SJSA1 (cell line): ENCODE data around the gene NPRL2. TPM values are rescaled to one million over a fixed set of nuclear protein-coding genes. Genes with fewer than 3 reads are reported as not detected.

Experiments used
- DNase-seq, 2 experiments: peaks; one replicate each; pipeline ENCODE4 v3.0.0-alpha.2; 2015 to 2020; ENCODE audit warnings: low spot score in 2 of 2, low read depth in 1 of 2
- H3K27ac ChIP-seq: fragments of 250-450 bp; sonication (Bioruptor Pico); 2 replicates; pipeline ENCODE4 v1.5.1; 2020; ENCODE audit warnings: mild to moderate bottlenecking, moderate library complexity
- H3K27me3 ChIP-seq: fragments of 250-450 bp; sonication (Bioruptor Pico); replicated peaks from 2 replicates; pipeline ENCODE4 v1.5.1; 2020; ENCODE audit warnings: mild to moderate bottlenecking, moderate library complexity
- H3K36me3 ChIP-seq: fragments of 250-450 bp; sonication (Bioruptor Pico); 2 replicates; pipeline ENCODE4 v1.5.1; 2020; ENCODE audit warnings: mild to moderate bottlenecking
- H3K4me1 ChIP-seq: fragments of 250-450 bp; sonication (Bioruptor Pico); replicated peaks from 2 replicates; pipeline ENCODE4 v1.6.1; 2021; ENCODE audit warnings: mild to moderate bottlenecking
- H3K4me3 ChIP-seq: fragments of 250-450 bp; sonication (Bioruptor Pico); 2 replicates; pipeline ENCODE4 v1.5.1; 2020; ENCODE audit warnings: mild to moderate bottlenecking
- H3K9me3 ChIP-seq: fragments of 250-450 bp; sonication (Bioruptor Pico); replicated peaks from 2 replicates; pipeline ENCODE4 v1.5.1; 2020; ENCODE audit warnings: mild to moderate bottlenecking
- total RNA-seq: library from RNA; depleted of rRNA; stranded (reverse); fragments of >200 nt; shearing (Covaris generic); gene quantifications from 2 replicates; pipeline ENCODE4 v1.2.3, GENCODE V29; 2014

The NPRL2 gene
- total RNA-seq, 1 experiment from 2014 or later: 9.9 TPM

DNA sequence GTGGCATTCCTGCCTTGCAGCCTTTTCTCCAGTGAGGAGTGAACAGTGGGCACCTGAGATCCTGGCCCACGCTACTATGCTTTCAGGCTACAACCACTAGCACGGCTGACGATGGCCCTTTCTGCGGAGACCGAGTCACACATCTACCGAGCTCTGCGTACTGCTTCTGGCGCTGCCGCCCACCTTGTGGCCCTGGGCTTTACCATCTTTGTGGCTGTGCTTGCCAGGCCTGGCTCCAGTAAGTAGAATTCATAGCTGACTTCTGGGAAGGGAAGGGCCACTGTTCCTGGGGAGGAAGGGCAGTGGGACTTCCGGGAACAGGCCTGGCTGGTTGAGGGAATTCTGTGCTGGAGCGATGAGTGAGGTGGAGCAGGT lies 735 bp upstream of the NPRL2 start:
- peaks cover 23% of the 10 kb centered on the region for H3K4me1 ChIP-seq

DNA sequence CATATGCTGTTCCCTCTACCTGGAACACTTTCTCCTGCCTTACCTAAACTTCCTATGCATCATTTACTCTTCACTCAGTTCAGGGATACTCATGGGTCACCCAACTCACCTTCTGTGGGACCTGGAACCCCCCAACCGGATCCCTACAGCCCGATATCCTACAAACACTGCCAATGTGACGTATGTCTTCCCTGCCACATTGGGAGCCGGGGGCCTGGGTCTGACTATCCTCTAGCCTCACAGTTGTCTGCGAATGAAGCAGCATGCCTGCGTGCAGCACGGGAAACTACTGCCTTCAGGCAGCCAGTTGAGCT lies 405 bp downstream of the NPRL2 start:
- H3K4me3 ChIP-seq: peak overlapping the region; percentile 75
- H3K4me1 ChIP-seq: peaks cover 27% of the 10 kb centered on the region
- no peaks in the 10 kb centered on the region for H3K27me3 ChIP-seq
- no peaks in the 10 kb centered on the region for H3K9me3 ChIP-seq
- no peak overlapping the region for H3K27ac ChIP-seq
- DNase-seq: no peak
- peaks cover 42% of the 10 kb centered on the region for H3K36me3 ChIP-seq

More for the DNA sequence above, 735 bp upstream of the NPRL2 start:
- no peaks in the 10 kb centered on the region for H3K9me3 ChIP-seq
- H3K27me3 ChIP-seq: no peaks in the 10 kb centered on the region
- peaks cover 53% of the 10 kb centered on the region for H3K36me3 ChIP-seq
- no peak for DNase-seq
- peak overlapping the region; percentile 75 for H3K4me3 ChIP-seq
- H3K27ac ChIP-seq: no peak overlapping the region

DNA sequence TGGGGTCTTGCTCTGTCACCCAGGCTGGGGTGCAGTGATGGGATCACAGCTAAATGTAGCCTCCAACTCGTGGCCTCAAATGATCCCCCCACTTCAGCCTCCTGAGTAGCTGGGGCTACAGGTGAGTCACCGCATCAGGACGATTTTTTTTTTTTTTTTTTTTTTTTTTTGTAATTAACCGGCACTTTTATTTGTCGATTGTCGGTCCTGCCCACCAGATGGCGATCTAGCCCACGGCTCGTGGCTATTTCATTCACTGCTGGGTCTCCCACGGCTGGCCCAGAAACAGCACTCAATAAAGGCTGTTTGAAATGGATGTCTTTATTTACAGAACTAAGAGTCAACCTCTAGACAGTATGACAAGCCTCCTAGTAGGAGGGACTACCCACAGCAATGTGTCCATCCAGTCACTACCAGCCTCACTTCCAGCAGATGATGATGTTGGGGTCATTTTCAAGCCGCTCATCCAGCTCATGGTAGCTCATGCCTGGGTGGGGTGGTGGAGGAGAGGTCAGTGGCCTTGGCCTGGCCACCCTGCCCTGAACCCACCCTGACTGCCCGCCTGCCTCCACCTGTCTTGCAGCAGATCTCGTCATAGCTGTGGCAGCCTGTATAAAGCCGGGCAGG lies 3.3 kb downstream of the NPRL2 start:
- Histone ChIP-seq H3K4me1 (peaks cover 27% of the 10 kb centered on the region), H3K4me3 (no peak overlapping the region), H3K27ac (no peak overlapping the region), H3K36me3 (peaks cover 17% of the 10 kb centered on the region), H3K27me3 (no peaks in the 10 kb centered on the region), H3K9me3 (no peaks in the 10 kb centered on the region)
- peak; percentile 60 to 67 for DNase-seq

DNA sequence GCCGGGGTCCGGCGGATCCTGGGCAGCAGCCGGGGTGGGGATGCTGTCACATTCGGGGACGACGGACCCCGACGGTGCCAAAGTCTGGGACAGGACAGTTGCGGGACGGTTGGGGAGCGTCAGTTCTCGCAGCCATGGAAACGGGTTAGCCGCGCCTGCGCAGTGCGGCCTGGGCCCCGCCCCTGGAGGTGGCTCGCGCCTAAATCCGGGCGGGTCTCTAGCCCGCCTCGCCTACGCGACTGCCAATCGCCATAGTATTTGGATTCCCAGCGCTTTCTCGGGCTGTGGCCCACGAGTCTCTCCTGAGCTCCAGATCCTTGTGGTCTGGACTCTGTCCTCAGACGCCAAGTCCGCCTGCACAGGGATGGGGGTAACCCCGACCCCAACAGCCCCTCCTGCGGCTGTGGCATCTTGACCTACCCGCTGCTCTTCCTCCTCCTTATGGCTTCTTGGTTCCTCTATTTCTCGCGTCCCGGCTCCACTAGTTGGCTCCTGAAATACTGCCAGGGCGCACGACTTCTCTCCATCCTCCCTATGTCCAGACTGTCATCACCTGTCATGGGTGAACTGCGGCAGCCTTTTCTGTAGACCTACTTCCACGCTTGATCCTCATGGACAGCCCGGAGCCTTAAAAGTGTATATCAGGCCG lies 4.9 kb downstream of the NPRL2 start, which contains the start of gene ZMYND10:
TSS of gene ZMYND10 (minus strand) at position 147 of the 649 bp plus-strand sequence. CDS start 153 bp downstream, outside the sequence.
- H3K4me3 ChIP-seq: peak within 1 kb of the TSS; percentile 26
- peak; percentile 34 to 68 for DNase-seq
- H3K27me3 ChIP-seq: no peaks in the 10 kb centered on the region

DNA sequence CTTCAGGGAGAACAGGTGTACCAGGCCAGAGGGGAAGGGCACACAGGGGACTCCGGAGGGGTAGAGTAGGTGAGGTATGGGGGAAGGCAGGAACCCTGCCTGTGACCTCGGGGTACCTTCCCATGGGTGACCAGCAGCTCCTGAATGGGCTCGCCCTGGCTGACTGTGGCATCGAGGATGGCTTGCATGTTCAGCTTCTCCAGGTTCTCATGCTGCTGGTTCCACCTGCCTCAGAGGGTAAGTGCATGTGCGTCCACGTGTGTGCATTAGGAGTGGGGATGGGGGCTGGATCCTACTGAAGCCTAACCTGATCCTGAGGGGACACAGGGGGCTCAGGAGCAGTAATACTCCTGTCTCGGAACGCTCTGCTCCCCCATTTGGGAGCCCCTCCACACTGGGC lies 5.6 kb downstream of the NPRL2 start:
- Histone ChIP-seq H3K27me3 (no peaks in the 10 kb centered on the region), H3K9me3 (no peaks in the 10 kb centered on the region), H3K27ac (no peak overlapping the region), H3K36me3 (0 out of 2 replicates have a peak, but pooled peaks cover 6% of the 10 kb centered on the region), H3K4me1 (peaks cover 13% of the 10 kb centered on the region), H3K4me3 (no peak overlapping the region)
- no peak for DNase-seq

More for the DNA sequence above, 4.9 kb downstream of the NPRL2 start, which contains the start of gene ZMYND10:
- Histone ChIP-seq H3K36me3 (peaks cover 6% of the 10 kb centered on the region; the same call in 1 of the 2 replicates), H3K27ac (no peak within 1 kb of the TSS), H3K4me1 (peaks cover 18% of the 10 kb centered on the region), H3K9me3 (no peaks in the 10 kb centered on the region)

DNA sequence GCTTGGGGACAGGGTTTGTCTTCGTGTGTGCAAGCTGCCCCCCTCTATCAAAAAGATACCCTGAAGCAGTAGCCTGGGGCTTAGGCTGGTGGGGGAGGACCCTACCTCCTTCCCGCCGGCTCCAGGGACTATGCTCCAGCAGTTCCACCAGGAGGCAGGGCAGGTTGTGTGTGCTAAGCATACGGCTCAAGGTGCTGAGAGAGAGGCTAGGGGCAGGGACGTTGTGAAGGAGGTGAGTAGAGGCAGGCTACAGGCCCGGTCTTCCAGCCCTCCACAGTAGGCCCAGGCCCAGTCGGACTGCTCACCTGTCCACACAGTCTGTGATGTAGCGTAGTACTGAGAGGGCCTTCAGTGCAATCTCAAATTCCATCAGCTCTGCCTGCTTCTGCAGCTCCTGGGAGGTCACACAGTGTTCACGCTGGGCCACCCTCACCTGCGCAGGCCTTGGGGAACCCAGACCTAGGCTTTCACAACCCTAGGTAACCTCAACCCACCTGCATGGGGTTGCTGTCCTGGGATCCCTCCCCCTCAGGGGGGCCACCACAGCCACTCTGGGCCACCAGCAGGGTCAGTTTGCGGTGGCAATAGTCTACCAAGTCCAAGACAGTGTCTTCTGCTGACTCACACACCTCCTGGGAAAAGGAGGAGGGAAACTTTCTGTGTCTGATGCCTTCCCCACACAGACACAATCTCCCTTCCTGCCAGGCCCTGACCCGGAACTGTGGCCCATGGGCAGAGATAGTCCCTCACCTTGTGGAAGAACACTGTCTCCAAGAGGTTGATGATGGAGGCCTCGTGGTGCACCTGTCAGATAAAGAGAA lies 7.6 kb downstream of the NPRL2 start:
- DNase-seq: no peak
- H3K27ac ChIP-seq: no peak overlapping the region

DNA sequence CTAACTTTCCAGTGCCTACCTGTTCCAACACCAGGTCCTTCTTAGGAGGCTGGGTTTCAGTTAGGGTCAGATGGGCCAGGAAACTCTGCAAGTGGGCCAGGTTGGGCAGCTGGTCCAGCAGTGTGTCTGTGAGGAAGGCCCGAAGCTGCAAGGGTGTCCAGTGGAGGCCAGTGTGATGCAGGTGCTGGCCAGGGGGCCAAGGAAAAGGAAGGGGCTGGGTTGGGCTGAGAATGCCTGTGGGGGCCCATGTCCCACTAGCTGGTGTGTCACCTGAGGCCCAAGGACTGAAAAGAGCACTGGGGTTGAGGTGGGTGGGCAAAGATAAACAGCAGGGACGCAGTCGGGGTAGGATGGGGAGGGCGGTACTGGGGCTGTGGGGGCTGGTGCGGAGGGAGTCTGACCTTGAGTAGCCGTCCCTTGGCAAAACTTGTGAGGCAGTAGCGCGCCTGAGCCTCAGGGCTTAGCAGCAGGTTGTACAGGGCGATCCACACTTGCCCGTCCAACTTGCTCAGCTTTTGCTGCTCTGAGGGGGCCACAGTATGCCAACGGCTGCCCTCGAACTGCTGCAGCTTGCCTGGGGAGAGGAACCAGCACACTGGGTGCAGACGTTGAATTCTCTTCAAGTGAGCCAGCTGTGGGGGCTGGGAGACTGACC lies 8.5 kb downstream of the NPRL2 start:
- H3K4me1 ChIP-seq: peaks cover 17% of the 10 kb centered on the region

More for the DNA sequence above, 7.6 kb downstream of the NPRL2 start:
- H3K36me3 ChIP-seq: 0 out of 2 replicates have a peak, but pooled peaks cover 5% of the 10 kb centered on the region
- no peak overlapping the region for H3K4me3 ChIP-seq
- peaks cover 12% of the 10 kb centered on the region for H3K4me1 ChIP-seq
- no peaks in the 10 kb centered on the region for H3K27me3 ChIP-seq
- no peaks in the 10 kb centered on the region for H3K9me3 ChIP-seq

DNA sequence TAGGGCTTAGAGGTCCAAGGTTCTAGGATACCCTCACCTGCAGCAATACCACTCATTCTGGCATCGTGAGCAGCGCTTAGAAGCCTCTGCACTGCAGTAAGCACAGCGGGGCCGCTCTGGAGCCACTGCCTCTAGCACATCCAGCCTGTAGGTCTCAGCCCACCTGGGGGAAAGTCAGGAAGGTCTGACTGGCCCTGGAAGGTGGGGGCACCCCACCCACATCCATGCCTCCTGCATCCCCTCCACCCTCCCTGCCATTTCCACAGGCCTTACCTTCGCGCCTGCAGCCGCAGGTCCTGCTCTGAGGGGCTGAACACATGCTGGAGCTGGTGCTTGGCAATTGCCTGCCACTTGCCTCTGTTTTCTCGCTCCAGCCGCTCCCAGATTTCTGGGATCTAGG lies 9.0 kb downstream of the NPRL2 start:
- peaks cover 6% of the 10 kb centered on the region for H3K36me3 ChIP-seq
- no peak overlapping the region for H3K4me3 ChIP-seq
- no peaks in the 10 kb centered on the region for H3K9me3 ChIP-seq
- H3K27me3 ChIP-seq: no peaks in the 10 kb centered on the region
- no peak overlapping the region for H3K27ac ChIP-seq
- H3K4me1 ChIP-seq: peaks cover 17% of the 10 kb centered on the region
- no peak for DNase-seq

More for the DNA sequence above, 8.5 kb downstream of the NPRL2 start:
- no peaks in the 10 kb centered on the region for H3K9me3 ChIP-seq
- peaks cover under 1% of the 10 kb centered on the region for H3K36me3 ChIP-seq
- H3K27me3 ChIP-seq: no peaks in the 10 kb centered on the region
- no peak overlapping the region for H3K27ac ChIP-seq
- no peak overlapping the region for H3K4me3 ChIP-seq
- no peak for DNase-seq

DNA sequence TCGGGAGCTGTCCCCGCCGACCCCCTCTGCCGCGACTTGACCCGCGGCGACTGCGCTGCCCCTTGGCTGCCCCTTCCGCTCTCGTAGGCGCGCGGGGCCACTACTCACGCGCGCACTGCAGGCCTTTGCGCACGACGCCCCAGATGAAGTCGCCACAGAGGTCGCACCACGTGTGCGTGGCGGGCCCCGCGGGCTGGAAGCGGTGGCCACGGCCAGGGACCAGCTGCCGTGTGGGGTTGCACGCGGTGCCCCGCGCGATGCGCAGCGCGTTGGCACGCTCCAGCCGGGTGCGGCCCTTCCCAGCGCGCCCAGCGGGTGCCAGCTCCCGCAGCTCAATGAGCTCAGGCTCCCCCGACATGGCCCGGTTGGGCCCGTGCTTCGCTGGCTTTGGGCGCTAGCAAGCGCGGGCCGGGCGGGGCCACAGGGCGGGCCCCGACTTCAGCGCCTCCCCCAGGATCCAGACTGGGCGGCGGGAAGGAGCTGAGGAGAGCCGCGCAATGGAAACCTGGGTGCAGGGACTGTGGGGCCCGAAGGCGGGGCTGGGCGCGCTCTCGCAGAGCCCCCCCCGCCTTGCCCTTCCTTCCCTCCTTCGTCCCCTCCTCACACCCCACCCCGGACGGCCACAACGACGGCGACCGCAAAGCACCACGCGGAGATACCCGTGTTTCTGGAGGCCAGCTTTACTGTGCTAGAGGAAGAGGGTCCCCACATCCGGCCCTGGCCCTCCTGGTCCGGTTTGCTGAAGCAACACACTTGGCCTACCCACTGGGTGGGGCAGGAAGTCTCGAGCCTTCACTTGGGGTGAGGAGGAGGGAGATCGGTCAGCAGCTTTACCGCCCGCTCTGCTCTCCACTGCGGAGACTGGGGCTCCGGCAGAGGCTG lies 9.9 kb downstream of the NPRL2 start, which contains the start of gene RASSF1:
TSS of gene RASSF1 (minus strand) at position 389 of the 882 bp plus-strand sequence. CDS start at position 358, 31 bp downstream.
- H3K9me3 ChIP-seq: no peaks in the 10 kb centered on the region
- H3K27me3 ChIP-seq: no peaks in the 10 kb centered on the region
- H3K27ac ChIP-seq: no peak within 1 kb of the TSS
- H3K4me1 ChIP-seq: peaks cover 19% of the 10 kb centered on the region
- no peak within 1 kb of the TSS for H3K4me3 ChIP-seq
- no peak for DNase-seq
- H3K36me3 ChIP-seq: peaks cover 15% of the 10 kb centered on the region

DNA sequence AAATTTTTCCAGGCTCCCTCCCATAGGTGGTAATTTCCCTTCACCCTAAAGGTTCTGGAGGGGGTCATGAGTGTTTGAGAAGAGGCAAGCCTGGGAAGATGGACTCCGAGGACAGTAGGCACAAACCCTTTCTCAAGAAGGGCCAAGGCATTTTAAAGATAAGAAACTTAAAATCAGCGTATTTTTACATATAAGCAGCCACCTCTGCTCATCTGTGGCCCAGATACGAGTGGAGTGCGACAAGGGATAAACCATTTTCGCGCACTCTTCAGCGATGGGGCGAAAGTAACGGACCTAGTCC lies 10.5 kb downstream of the NPRL2 start:
- H3K36me3 ChIP-seq: peaks cover 19% of the 10 kb centered on the region
- H3K27ac ChIP-seq: no peak overlapping the region
- H3K27me3 ChIP-seq: no peaks in the 10 kb centered on the region
- no peaks in the 10 kb centered on the region for H3K9me3 ChIP-seq
- H3K4me3 ChIP-seq: no peak overlapping the region
- DNase-seq: no peak
- H3K4me1 ChIP-seq: peaks cover 19% of the 10 kb centered on the region

DNA sequence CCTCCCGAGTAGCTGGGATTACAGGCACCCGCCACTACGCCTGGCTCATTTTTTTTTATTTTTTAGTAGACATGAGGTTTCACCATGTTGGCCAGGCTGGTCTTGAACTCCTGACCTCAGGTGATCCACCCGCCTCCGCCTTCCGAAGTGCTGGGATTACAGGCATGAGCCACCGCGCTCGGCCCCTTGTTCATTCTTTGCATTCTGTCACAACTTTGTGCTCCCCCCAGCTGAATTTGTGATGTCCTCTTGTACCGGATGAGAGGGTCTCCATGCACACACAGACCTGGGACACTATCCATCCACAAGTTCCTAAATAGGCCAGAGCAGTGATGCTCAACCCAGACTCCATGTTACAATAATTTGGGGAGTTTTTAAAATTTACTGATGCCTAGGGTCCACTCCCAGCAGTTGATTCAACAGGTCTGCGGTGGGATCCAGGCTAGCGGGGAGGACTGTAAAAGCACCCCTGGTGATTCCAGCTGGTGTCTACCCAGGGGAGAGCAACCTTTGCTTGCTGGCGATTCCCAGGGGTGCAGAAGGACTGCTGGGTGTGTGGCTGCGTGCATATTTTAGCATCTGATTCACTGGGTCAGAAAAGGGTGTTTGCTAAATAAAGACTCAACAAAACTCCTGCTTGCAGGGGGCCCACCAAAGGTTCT lies 11.0 kb downstream of the NPRL2 start:
- no peaks in the 10 kb centered on the region for H3K9me3 ChIP-seq
- peaks cover 20% of the 10 kb centered on the region for H3K4me1 ChIP-seq
- no peak overlapping the region for H3K27ac ChIP-seq
- H3K36me3 ChIP-seq: peaks cover 20% of the 10 kb centered on the region
- no peak for DNase-seq
- H3K4me3 ChIP-seq: no peak overlapping the region
- H3K27me3 ChIP-seq: no peaks in the 10 kb centered on the region

DNA sequence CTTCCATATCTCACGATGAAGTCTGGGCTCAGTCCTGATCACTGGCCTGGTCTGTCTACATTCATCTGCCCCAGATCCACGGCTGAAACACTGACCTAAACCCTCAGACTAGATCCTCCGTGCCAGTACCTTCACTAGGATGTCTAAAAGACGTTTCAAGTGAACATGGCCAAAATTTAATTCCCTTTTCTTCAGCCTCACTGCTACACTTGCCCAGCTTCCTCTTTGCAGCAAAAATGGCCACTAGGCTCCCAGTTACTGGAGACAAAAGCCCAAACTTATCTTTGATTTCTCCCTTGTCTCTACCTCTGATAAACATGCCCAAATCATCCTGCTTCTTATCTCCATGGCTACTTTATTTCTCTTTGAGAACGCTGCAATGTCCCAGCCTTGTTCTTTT lies 11.6 kb downstream of the NPRL2 start:
- Histone ChIP-seq H3K36me3 (peaks cover 26% of the 10 kb centered on the region), H3K27ac (no peak overlapping the region)

More for the DNA sequence above, 11.6 kb downstream of the NPRL2 start:
- H3K4me1 ChIP-seq: peaks cover 20% of the 10 kb centered on the region
- no peak overlapping the region for H3K4me3 ChIP-seq
- no peaks in the 10 kb centered on the region for H3K27me3 ChIP-seq
- DNase-seq: no peak
- no peaks in the 10 kb centered on the region for H3K9me3 ChIP-seq
